ENCODE measurements around the gene KIF5A. TPM values are rescaled to one million over a fixed set of nuclear protein-coding genes. Genes with fewer than 3 reads are reported as not detected.

KIF5A gene
- total and polyA plus RNA-seq, 2 of the 4 experiments (the other 2 are of a cell fraction): 0.15 to 0.18 TPM

DNA sequence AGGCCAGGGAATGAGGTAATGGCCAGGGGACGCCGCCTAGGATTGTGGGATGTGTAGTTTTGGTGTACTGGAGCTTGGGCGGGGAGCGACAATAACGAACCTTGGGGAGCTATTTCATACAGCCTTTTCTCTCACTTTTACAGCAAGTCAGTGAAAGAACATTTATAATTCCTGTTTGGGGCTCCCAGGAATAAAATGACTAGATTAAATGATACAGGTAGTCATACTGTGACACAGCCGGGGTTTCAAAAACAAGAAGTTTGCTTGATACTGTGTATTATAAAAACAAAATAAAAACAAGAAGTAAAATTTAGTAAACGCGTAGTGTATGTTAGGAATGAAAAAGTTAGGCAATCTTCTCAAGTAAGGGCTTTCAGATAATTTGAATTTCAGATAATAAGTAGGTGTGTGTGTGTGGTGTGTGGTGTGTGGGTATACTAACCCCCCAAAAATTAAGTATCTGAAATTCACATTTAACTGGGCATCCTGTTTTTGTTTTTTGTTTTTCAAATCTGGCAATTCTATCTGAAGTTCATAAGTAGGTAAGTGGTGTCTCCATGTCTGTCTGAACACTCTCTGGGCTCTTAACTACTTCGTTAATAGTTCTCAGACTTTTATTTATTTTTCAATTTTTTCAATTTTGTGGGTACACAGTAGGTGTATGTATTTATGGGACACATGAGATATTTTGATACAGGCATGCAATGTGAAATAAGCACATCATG is 2.4 kb upstream of the KIF5A start:
- H3K4me3 ChIP-seq (ENCODE audit: insufficient read depth, low read depth, low read length): no peak overlapping the region
- H3K27me3 ChIP-seq (ENCODE audit: control insufficient read depth, insufficient read depth, low read length): peaks cover 31% of the 10 kb centered on the region
- H4K20me1 ChIP-seq (ENCODE audit: insufficient read depth, low read length): peaks cover 25% of the 10 kb centered on the region
- H2BK5ac ChIP-seq (ENCODE audit: low read depth, low read length, poor library complexity, severe bottlenecking): no peak overlapping the region
- H3K4me2 ChIP-seq (ENCODE audit: low read depth, low read length): peak overlapping the region; percentile 47; the same call in 1 of the 2 replicates
- H3K14ac ChIP-seq (replicated peaks; ENCODE audit: low read depth, low read length): no peak overlapping the region
- ChIA-PET POLR2A (ENCODE audit: unreplicated experiment) (no interaction called here), CTCF (interaction anchor here (1.1 kb wide), 1 partner anchor 14 kb away, joined by 3 read pairs; no protein-coding TSS in a partner anchor)
- peak overlapping the region; percentile 93 for H2AFZ ChIP-seq (replicated peaks; ENCODE audit: low read length, poor library complexity)
- no peak overlapping the region for H3K4ac ChIP-seq (ENCODE audit: low read depth, low read length)
- dilution Hi-C loops (cut with HindIII; ENCODE audit: low sequenced_read_pairs, unreplicated experiment): no loop called here
- peaks cover 22% of the 10 kb centered on the region for H3K9me1 ChIP-seq (ENCODE audit: insufficient read depth, low read length)
- H2BK20ac ChIP-seq (ENCODE audit: low read depth, low read length): no peak overlapping the region
- H2AK5ac ChIP-seq (ENCODE audit: low read depth, low read length): no peak overlapping the region
- no peak for ATAC-seq (ENCODE audit: low read depth)
- H3K18ac ChIP-seq (ENCODE audit: low read depth, low read length): no peak overlapping the region
- in situ Hi-C loops (cut with MboI; ENCODE audit: low sequenced_read_pairs): no loop called here
- peaks cover 4% of the 10 kb centered on the region for H3K36me3 ChIP-seq (ENCODE audit: control insufficient read depth, insufficient read depth, low read length)
- H3K9ac ChIP-seq (ENCODE audit: low read depth, low read length): no peak overlapping the region
- no peak overlapping the region for H3K56ac ChIP-seq (ENCODE audit: extremely low read depth, insufficient read depth, low read length)
- no peak overlapping the region for H4K5ac ChIP-seq (ENCODE audit: low read depth, low read length)
- TF ChIP-seq CEBPB (IDR thresholded peaks at IDR 0.05; ENCODE audit: low read depth, low read length) (peak; percentile 65; the same call in 1 of the 2 replicates), POLR2A (IDR thresholded peaks at IDR 0.05; ENCODE audit: low read depth, low read length) (no peak), BHLHE40 (IDR thresholded peaks at IDR 0.05; ENCODE audit: low read depth, low read length) (no peak), RFX5 (IDR thresholded peaks at IDR 0.05; ENCODE audit: low read depth, low read length) (no peak), NFE2L2 (IDR thresholded peaks at IDR 0.05; ENCODE audit: low read depth, low read length) (no peak)
- intact Hi-C loops (cut with micrococcal nuclease): no loop called here
- no CpG with 5 or more reads among the region's 9 CpGs for WGBS, 2 experiments (ENCODE audit: extremely low coverage in 2 of 2, insufficient read length in 1 of 2)
- H3K27ac ChIP-seq (ENCODE audit: insufficient read depth, low read length): no peak overlapping the region
- peaks cover 21 to 34% of the 10 kb centered on the region in 2 experiments for H3K79me1 ChIP-seq (ENCODE audit: low read depth in 1 of 2, low read length in 2 of 2)
- no peak overlapping the region for H3K23ac ChIP-seq (ENCODE audit: low read depth, low read length)
- no peak overlapping the region for H2BK120ac ChIP-seq (ENCODE audit: low read depth, low read length)
- no peak overlapping the region for H2AK9ac ChIP-seq (replicated peaks; ENCODE audit: low read depth, low read length, poor library complexity)
- DNase-seq: no peak
- no peak overlapping the region for H2BK15ac ChIP-seq (ENCODE audit: low read depth, low read length)
- BruUV-seq (replicated peaks): no TSS peak
- H4K8ac ChIP-seq (ENCODE audit: low read depth in 2 of 2, low read length in 2 of 2): peak overlapping the region in 1 of 2 experiments; percentile 65; a peak in 2 of 4 replicates
- no peak overlapping the region for H4K91ac ChIP-seq (ENCODE audit: insufficient read depth, low read depth, low read length)
- peaks cover 9% of the 10 kb centered on the region for H3K4me1 ChIP-seq (ENCODE audit: control insufficient read depth, insufficient read depth, low read length)
- H3K9me3 ChIP-seq (ENCODE audit: control insufficient read depth, insufficient read depth, low read length): no peaks in the 10 kb centered on the region
